K562 (cell line): ENCODE measurements around the gene SCAPER. TPM values are rescaled to one million over a fixed set of nuclear protein-coding genes. Genes with fewer than 3 reads are reported as not detected.

Source experiments
- ATAC-seq: fragments of 200-7000 bp; cut with Tn5 transposase; 3 replicates; pipeline ENCODE4 v1.9.1; 2020; ENCODE audit warnings: moderate library complexity
- BruUV-seq: library from RNA; stranded (reverse); fragments of 400-500 nt; replicated peaks from 2 replicates; lab custom pipeline; 2021; lab: Mats Ljungman, UMichigan
- CTCF ChIA-PET: fragments of 300-600 bp; formaldehyde crosslinking; extraction: SDS; loops from one replicate; lab custom pipeline; 2021; ENCODE audit warnings: low intra/inter-chr PET ratio; lab: Yijun Ruan, JAX
- POLR2A ChIA-PET: fragments of 300-600, 350-650 bp; sonication (Branson Sonifier 250); formaldehyde crosslinking; extraction: SDS; loops from one replicate; lab custom pipeline; 2021; ENCODE audit warnings: antibody characterized with exemption, inconsistent platforms; lab: Yijun Ruan, JAX
- DNase-seq, 4 experiments: peaks; one replicate each; pipeline versions ENCODE4 v3.0.0 to v3.0.0-alpha.2; 2011 to 2018; ENCODE audit warnings: low spot score in 3 of 4, mixed read lengths in 3 of 4; ENCODE audit errors: extremely low read depth in 1 of 4
- FAIRE-seq: peaks from 2 replicates; lab custom pipeline; 2011; peaks lifted over from hg19 to GRCh38; lab: Jason Lieb, UNC
- H2AFZ ChIP-seq: 2 replicates; pipeline ENCODE4 v1.6.0; 2011; ENCODE audit warnings: low read depth, low read length, control low read depth, inconsistent platforms
- H3K27ac ChIP-seq: fragments of 200-600 bp; 3 replicates; pipeline ENCODE4 v1.8.0; 2011; ENCODE audit warnings: low read depth, mild to moderate bottlenecking, control low read depth, inconsistent platforms, low read length, moderate library complexity, mixed read lengths; ENCODE audit errors: extremely low read depth
- H3K27me3 ChIP-seq, 2 experiments: fragments of 300-600 bp in 1 of 2; 2 replicates in 1 of 2; 3 replicates in 1 of 2; pipeline versions ENCODE4 v1.6.0 to v1.8.0; 2011; ENCODE audit warnings: inconsistent platforms in 2 of 2, low read length in 2 of 2, mild to moderate bottlenecking in 1 of 2, mixed read lengths in 1 of 2, moderate library complexity in 1 of 2; ENCODE audit not compliant: control insufficient read depth in 2 of 2, insufficient read depth in 2 of 2
- H3K36me3 ChIP-seq: fragments of 300-600 bp; 3 replicates; pipeline ENCODE4 v1.8.0; 2011; ENCODE audit warnings: mild to moderate bottlenecking, low read length, inconsistent platforms; ENCODE audit not compliant: control insufficient read depth, insufficient read depth
- H3K4me1 ChIP-seq, 2 experiments: fragments of 200-600 bp in 1 of 2; replicated peaks in 1 of 2; 2 replicates in 1 of 2; 3 replicates in 1 of 2; pipeline versions ENCODE4 v1.5.1 to v1.8.0; 2011; ENCODE audit warnings: inconsistent platforms in 2 of 2, low read length in 2 of 2, mild to moderate bottlenecking in 1 of 2, mixed read lengths in 1 of 2, moderate library complexity in 1 of 2; ENCODE audit not compliant: control insufficient read depth in 2 of 2, insufficient read depth in 2 of 2
- H3K4me2 ChIP-seq: 2 replicates; pipeline ENCODE4 v1.6.1; 2011; ENCODE audit warnings: low read length, control low read depth, inconsistent platforms, mixed read lengths; ENCODE audit not compliant: insufficient read depth
- H3K4me3 ChIP-seq: fragments of 200-600 bp; sonication (generic), shearing (Covaris generic); 2 replicates; pipeline ENCODE4 v1.5.1; 2016; ENCODE audit warnings: control low read depth, inconsistent platforms
- H3K79me2 ChIP-seq: fragments of 200-600 bp; 3 replicates; pipeline ENCODE4 v1.8.0; 2011; ENCODE audit warnings: low read length, inconsistent platforms; ENCODE audit not compliant: control insufficient read depth, insufficient read depth
- H3K9ac ChIP-seq, 2 experiments: 2 replicates each; pipeline versions ENCODE4 v1.6.0 to v1.6.1; 2011; ENCODE audit warnings: low read depth in 2 of 2, low read length in 2 of 2, control low read depth in 1 of 2, inconsistent platforms in 1 of 2, mild to moderate bottlenecking in 1 of 2, mixed read lengths in 1 of 2; ENCODE audit not compliant: insufficient read depth in 1 of 2
- H3K9me1 ChIP-seq: one replicate; pipeline ENCODE4 v1.6.0; 2011; ENCODE audit warnings: inconsistent platforms, mild to moderate bottlenecking, low read length, moderate library complexity; ENCODE audit not compliant: control insufficient read depth, insufficient read depth
- H3K9me3 ChIP-seq: replicated peaks from 2 replicates; pipeline ENCODE4 v1.5.1; 2011; ENCODE audit warnings: low read depth, low read length, inconsistent platforms; ENCODE audit not compliant: control insufficient read depth, insufficient read depth
- H4K20me1 ChIP-seq: replicated peaks from 2 replicates; pipeline ENCODE4 v1.6.1; 2011; ENCODE audit warnings: low read length, inconsistent platforms, mixed read lengths; ENCODE audit not compliant: control insufficient read depth, insufficient read depth
- BDP1 ChIP-seq: IDR thresholded peaks from 3 replicates; pipeline ENCODE4 v1.6.1; 2011; ENCODE audit not compliant: insufficient read length, insufficient read depth
- CTBP1 ChIP-seq: fragments of 450-650 bp; IDR thresholded peaks from 2 replicates; pipeline ENCODE4 v1.6.1; 2016; ENCODE audit warnings: borderline replicate concordance
- DMBX1 ChIP-seq: fragments of 250-450 bp; sonication (Bioruptor Pico); IDR thresholded peaks from 2 replicates; pipeline ENCODE4 v1.8.0; 2022; ENCODE audit warnings: inconsistent platforms, mild to moderate bottlenecking, moderate library complexity, borderline replicate concordance
- MXD1 ChIP-seq: fragments of 250-450 bp; sonication (Bioruptor Pico); IDR thresholded peaks from 2 replicates; pipeline ENCODE4 v1.8.0; 2021; ENCODE audit warnings: borderline replicate concordance, mild to moderate bottlenecking, moderate library complexity; ENCODE audit not compliant: poor library complexity, severe bottlenecking
- NFIX ChIP-seq: fragments of 250-450 bp; sonication (Bioruptor Pico); IDR thresholded peaks from 2 replicates; pipeline ENCODE4 v1.4.0; 2020; ENCODE audit warnings: low read depth, mild to moderate bottlenecking, moderate library complexity
- TEAD1 ChIP-seq, 2 experiments: fragments of 450-650 bp in 1 of 2; sonication (generic) in 1 of 2; formaldehyde crosslinking; IDR thresholded peaks; 2 replicates each; pipeline versions ENCODE4 v1.4.0 to v1.8.0; 2020 to 2022; ENCODE audit warnings: mild to moderate bottlenecking in 2 of 2, missing genetic modification reagents in 1 of 2
- U2AF2 ChIP-seq: fragments of 200-400 bp; formaldehyde crosslinking; optimal IDR thresholded peaks from 2 replicates; pipeline ENCODE3; 2017; ENCODE audit warnings: low read depth, mild to moderate bottlenecking, low read length
- ZBTB5 ChIP-seq: fragments of 450-650 bp; IDR thresholded peaks from 2 replicates; pipeline ENCODE4 v1.6.1; 2017; ENCODE audit warnings: antibody characterized with exemption
- ZNF217 ChIP-seq: sonication (generic); formaldehyde crosslinking; IDR thresholded peaks from 2 replicates; pipeline ENCODE4 v1.8.0; 2022; ENCODE audit warnings: mild to moderate bottlenecking, missing genetic modification reagents
- ZNF280B ChIP-seq: fragments of 250-450 bp; sonication (Bioruptor Pico); IDR thresholded peaks from 2 replicates; pipeline ENCODE4 v1.5.1; 2021; ENCODE audit warnings: mild to moderate bottlenecking
- WGBS: fragments of 100-300 bp; shearing (Covaris generic); methylation state at CpG from one replicate; pipeline ENCODE4 v1.1.6; 2016; ENCODE audit warnings: low coverage, mixed read lengths; ENCODE audit not compliant: insufficient coverage; ENCODE audit errors: missing lambda C conversion rate; 5-methylcytosine and 5-hydroxymethylcytosine counted together
- in situ Hi-C: fragments of 300-500 bp; cut with MboI; formaldehyde crosslinking; loops from 4 replicates; pipeline ENCODE4 v1.15.0; 2018; ENCODE audit warnings: inconsistent platforms, mixed read lengths
- intact Hi-C: fragments of 100-400 bp; cut with micrococcal nuclease; formaldehyde crosslinking; loops from 2 replicates; pipeline ENCODE4 v1.14.2; 2022
- polyA plus RNA-seq, 8 experiments: library from polyadenylated mRNA; depleted of rRNA in 4 of 8; stranded (reverse) in 5 of 8; unstranded in 3 of 8; fragments of >200 nt; fragmentation: Nextera tagmentation in 2 of 8; fragmentation: Illumina TruSeq in 1 of 8; extraction: Ambion mirVana in 2 of 8; extraction: Trizol in 1 of 8; gene quantifications; 2 replicates each; pipeline versions ENCODE4 v1.2.1 to v1.2.3, GENCODE V29; 2011 to 2014; ENCODE audit warnings: inconsistent platforms in 1 of 8, missing spikeins in 1 of 8
- total RNA-seq, 7 experiments: library from RNA; depleted of rRNA in 6 of 7; stranded (reverse); fragments of >200 nt in 6 of 7; fragmentation: Illumina TruSeq in 2 of 7; extraction: Trizol in 2 of 7; gene quantifications; 2 replicates each; pipeline versions ENCODE4 v1.2.1 to v1.2.3, GENCODE V29; 2011 to 2021; ENCODE audit warnings: low replicate concordance in 1 of 7
- TF ChIP-seq, protein P1 (sequence below): sonication (generic); formaldehyde crosslinking; IDR thresholded peaks from 2 replicates; pipeline ENCODE4 v1.8.0; 2022; ENCODE audit warnings: missing genetic modification reagents, mild to moderate bottlenecking, borderline replicate concordance
- TF ChIP-seq, protein P2 (sequence below), 2 experiments: fragments of 450-650 bp; IDR thresholded peaks; 2 replicates each; pipeline ENCODE4 v1.6.1; 2016
- TF ChIP-seq, protein P3 (sequence below): fragments of 250-450 bp; sonication (Bioruptor Pico); IDR thresholded peaks from 2 replicates; pipeline ENCODE4 v1.4.0; 2020; ENCODE audit warnings: mild to moderate bottlenecking

The SCAPER gene
- total and polyA plus RNA-seq, 9 of the 15 experiments (the other 6 are each of a cell fraction or from before 2014, with no cell fraction given), result 1.3 to 5.7 (median 3.2) TPM

DNA sequence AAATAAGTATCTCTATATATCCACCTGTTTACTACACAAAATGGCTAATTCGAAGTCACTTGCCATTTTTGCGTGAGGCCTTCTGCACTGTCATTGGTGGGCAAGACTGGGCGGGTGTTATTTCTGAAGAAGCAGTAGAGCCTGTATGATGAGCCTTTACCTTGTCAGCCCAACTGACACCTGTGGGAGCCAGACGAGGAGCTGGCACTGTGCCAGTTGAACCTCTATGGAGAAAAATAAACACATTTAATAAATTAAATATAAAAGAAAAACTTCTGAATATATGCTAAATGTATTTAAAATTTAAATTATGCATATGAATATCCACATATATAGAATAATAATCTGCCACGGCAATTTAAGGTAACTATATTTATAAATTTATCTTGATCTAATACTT is 109.9 kb downstream of the SCAPER start:
- no peaks in the 10 kb centered on the region for H3K27me3 ChIP-seq
- no peaks in the 10 kb centered on the region for H3K9me1 ChIP-seq
- POLR2A ChIA-PET, result no interaction called here
- no peak overlapping the region for H3K4me3 ChIP-seq
- no TSS peak for BruUV-seq
- H3K79me2 ChIP-seq, result no peaks in the 10 kb centered on the region
- CTCF ChIA-PET, result no interaction called here
- H4K20me1 ChIP-seq, result no peaks in the 10 kb centered on the region
- H3K36me3 ChIP-seq, result no peaks in the 10 kb centered on the region
- in situ Hi-C loops, result no loop called here
- H2AFZ ChIP-seq, result no peak overlapping the region
- DNase-seq (no peak), FAIRE-seq (no peak), ATAC-seq (no peak)
- H3K27ac ChIP-seq, result no peak overlapping the region
- H3K9ac ChIP-seq, result no peak overlapping the region
- H3K4me1 ChIP-seq, result no peaks in the 10 kb centered on the region; a peak in 1 of 5 replicates
- H3K4me2 ChIP-seq, result no peak overlapping the region
- intact Hi-C loops, result no loop called here
- H3K9me3 ChIP-seq, result no peaks in the 10 kb centered on the region
- 61% methylated on average over 5 of the region's 5 CpGs for WGBS
- TF ChIP-seq, protein P1, sequence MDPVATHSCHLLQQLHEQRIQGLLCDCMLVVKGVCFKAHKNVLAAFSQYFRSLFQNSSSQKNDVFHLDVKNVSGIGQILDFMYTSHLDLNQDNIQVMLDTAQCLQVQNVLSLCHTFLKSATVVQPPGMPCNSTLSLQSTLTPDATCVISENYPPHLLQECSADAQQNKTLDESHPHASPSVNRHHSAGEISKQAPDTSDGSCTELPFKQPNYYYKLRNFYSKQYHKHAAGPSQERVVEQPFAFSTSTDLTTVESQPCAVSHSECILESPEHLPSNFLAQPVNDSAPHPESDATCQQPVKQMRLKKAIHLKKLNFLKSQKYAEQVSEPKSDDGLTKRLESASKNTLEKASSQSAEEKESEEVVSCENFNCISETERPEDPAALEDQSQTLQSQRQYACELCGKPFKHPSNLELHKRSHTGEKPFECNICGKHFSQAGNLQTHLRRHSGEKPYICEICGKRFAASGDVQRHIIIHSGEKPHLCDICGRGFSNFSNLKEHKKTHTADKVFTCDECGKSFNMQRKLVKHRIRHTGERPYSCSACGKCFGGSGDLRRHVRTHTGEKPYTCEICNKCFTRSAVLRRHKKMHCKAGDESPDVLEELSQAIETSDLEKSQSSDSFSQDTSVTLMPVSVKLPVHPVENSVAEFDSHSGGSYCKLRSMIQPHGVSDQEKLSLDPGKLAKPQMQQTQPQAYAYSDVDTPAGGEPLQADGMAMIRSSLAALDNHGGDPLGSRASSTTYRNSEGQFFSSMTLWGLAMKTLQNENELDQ (CRISPR knock-in tag), result no peak
- TF ChIP-seq, protein P2, sequence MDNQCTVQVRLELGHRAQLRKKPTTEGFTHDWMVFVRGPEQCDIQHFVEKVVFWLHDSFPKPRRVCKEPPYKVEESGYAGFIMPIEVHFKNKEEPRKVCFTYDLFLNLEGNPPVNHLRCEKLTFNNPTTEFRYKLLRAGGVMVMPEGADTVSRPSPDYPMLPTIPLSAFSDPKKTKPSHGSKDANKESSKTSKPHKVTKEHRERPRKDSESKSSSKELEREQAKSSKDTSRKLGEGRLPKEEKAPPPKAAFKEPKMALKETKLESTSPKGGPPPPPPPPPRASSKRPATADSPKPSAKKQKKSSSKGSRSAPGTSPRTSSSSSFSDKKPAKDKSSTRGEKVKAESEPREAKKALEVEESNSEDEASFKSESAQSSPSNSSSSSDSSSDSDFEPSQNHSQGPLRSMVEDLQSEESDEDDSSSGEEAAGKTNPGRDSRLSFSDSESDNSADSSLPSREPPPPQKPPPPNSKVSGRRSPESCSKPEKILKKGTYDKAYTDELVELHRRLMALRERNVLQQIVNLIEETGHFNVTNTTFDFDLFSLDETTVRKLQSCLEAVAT (IDR thresholded peaks at IDR 0.05), result no peak
- TF ChIP-seq ZNF280B (CRISPR knock-in tag) (no peak), U2AF2 (no peak), BDP1 (no peak), CTBP1 (no peak), MXD1 (no peak), NFIX (peak; percentile 88), DMBX1 (CRISPR knock-in tag) (no peak), ZNF217 (CRISPR knock-in tag) (no peak), TEAD1 (CRISPR knock-in tag; IDR thresholded peaks at IDR 0.05) (no peak), ZBTB5 (no peak)
- TF ChIP-seq, protein P3, sequence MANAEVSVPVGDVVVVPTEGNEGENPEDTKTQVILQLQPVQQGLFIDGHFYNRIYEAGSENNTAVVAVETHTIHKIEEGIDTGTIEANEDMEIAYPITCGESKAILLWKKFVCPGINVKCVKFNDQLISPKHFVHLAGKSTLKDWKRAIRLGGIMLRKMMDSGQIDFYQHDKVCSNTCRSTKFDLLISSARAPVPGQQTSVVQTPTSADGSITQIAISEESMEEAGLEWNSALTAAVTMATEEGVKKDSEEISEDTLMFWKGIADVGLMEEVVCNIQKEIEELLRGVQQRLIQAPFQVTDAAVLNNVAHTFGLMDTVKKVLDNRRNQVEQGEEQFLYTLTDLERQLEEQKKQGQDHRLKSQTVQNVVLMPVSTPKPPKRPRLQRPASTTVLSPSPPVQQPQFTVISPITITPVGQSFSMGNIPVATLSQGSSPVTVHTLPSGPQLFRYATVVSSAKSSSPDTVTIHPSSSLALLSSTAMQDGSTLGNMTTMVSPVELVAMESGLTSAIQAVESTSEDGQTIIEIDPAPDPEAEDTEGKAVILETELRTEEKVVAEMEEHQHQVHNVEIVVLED (CRISPR knock-in tag), result no peak
